GM19193 (cell line): ENCODE measurements around the gene CYB5B.

Experiments used
- POLR2A ChIP-seq: IDR thresholded peaks from 4 replicates; pipeline ENCODE4 v1.6.1; 2011; ENCODE audit not compliant: insufficient read depth, insufficient read length; ENCODE audit errors: extremely low read depth

The CYB5B gene

GRCh38 chr16:69508033-69508755 is 83.8 kb downstream of the CYB5B start:
- TF ChIP-seq POLR2A: no peak

GRCh38 chr16:69509125-69509524 is 84.7 kb downstream of the CYB5B start:
- TF ChIP-seq POLR2A: no peak

- no peak for TF ChIP-seq POLR2A
Observed at GRCh38 chr16:69511651-69512050, 87.2 kb downstream of the CYB5B start.

GRCh38 chr16:69513180-69513966 is 89.0 kb downstream of the CYB5B start:
- TF ChIP-seq POLR2A: no peak

GRCh38 chr16:69514356-69514755 is 89.9 kb downstream of the CYB5B start:
- TF ChIP-seq POLR2A: no peak
